Breast epithelium (tissue), 4 donors: ENCODE data around the gene ZNF516. TPM values are rescaled to one million over a fixed set of nuclear protein-coding genes. Genes with fewer than 3 reads are reported as not detected.

ENCODE experiments used
- DNase-seq, 2 donors: peaks; one replicate each; pipeline ENCODE4 v3.0.0-alpha.2; 2019; ENCODE audit warnings: low spot score in 2 of 2
- H3K27ac ChIP-seq, 2 donors: fragments of 200-600 bp; sonication (generic) in 1 of 2; one replicate each; pipeline ENCODE4 v1.5.1; 2016 to 2019; ENCODE audit warnings: mild to moderate bottlenecking in 1 of 2
- H3K27me3 ChIP-seq, 2 donors: fragments of 200-600 bp; sonication (generic) in 1 of 2; one replicate each; pipeline versions ENCODE4 v1.5.1 to v1.6.0; 2017 to 2019; ENCODE audit warnings: control low read depth in 1 of 2, mild to moderate bottlenecking in 1 of 2
- H3K36me3 ChIP-seq: fragments of 200-600 bp; one replicate; pipeline ENCODE4 v1.5.1; 2019
- H3K4me1 ChIP-seq, 2 donors: fragments of 200-600 bp; sonication (generic); one replicate each; pipeline ENCODE4 v1.5.1; 2016 to 2019; ENCODE audit warnings: control low read depth in 1 of 2
- H3K4me3 ChIP-seq, 3 donors: fragments of 200-600 bp; sonication (generic); 1 replicate in 2 of 3; 2 replicates in 1 of 3; pipeline ENCODE4 v1.5.1; 2016 to 2019; ENCODE audit warnings: mild to moderate bottlenecking in 3 of 3, moderate library complexity in 2 of 3
- H3K9me3 ChIP-seq, 2 donors: fragments of 200-600 bp; sonication (generic) in 1 of 2; one replicate each; pipeline ENCODE4 v1.5.1; 2016 to 2019; ENCODE audit warnings: control low read depth in 1 of 2
- CTCF ChIP-seq, 3 donors: fragments of 450-650 bp; IDR thresholded peaks; one replicate each; pipeline ENCODE4 v1.5.1; 2016 to 2017; ENCODE audit warnings: antibody characterized with exemption in 3 of 3, mild to moderate bottlenecking in 3 of 3, moderate library complexity in 3 of 3
- POLR2A ChIP-seq: fragments of 450-650 bp; IDR thresholded peaks from one replicate; pipeline ENCODE4 v1.6.1; 2016; ENCODE audit warnings: antibody characterized with exemption, mild to moderate bottlenecking, moderate library complexity
- POLR2AphosphoS5 ChIP-seq, 3 donors: sonication (generic); formaldehyde crosslinking; IDR thresholded peaks; one replicate each; pipeline ENCODE4 v1.6.1; 2017; ENCODE audit warnings: antibody characterized with exemption in 3 of 3
- intact Hi-C: fragments of 100-400 bp; cut with DNase I; formaldehyde crosslinking; loops from one replicate; pipeline ENCODE4 v1.15.1; 2023; ENCODE audit warnings: low total_unique reads
- total RNA-seq, 3 donors: library from RNA; depleted of rRNA; stranded (reverse); fragments of >200 nt; gene quantifications; one replicate each; pipeline ENCODE4 v1.1.0, GENCODE V29; 2016

The ZNF516 gene
- total RNA-seq, 3 donors from 2014 or later = 12.0 to 33.4 (median 24.0) TPM

DNA sequence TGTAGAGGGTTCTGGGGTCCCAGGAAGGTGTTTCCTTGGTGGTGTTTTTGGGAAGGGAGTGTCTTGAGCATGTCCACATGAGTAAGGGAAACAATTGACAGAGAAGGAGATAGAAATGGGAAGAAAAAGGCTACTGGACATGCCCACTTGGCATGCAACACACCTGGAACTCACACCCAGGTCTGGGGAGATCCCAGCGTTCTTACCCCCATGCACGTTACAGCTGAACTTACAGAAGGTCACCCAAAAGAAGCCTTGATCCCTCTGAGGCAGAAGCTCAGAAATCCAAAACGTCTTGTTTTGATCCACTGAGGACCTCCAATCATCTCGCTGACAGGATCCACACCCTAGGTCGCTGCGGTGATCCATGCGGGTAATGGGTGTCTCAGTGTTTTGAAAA is 142.0 kb downstream of the ZNF516 start:
- Histone ChIP-seq H3K4me1 (no peaks in the 10 kb centered on the region), H3K27me3 (no peaks in the 10 kb centered on the region), H3K4me3 (no peak overlapping the region), H3K36me3 (no peaks in the 10 kb centered on the region), H3K9me3 (no peaks in the 10 kb centered on the region), H3K27ac (no peak overlapping the region)
- TF ChIP-seq CTCF (IDR thresholded peaks at IDR 0.05) (no peak), POLR2AphosphoS5 (IDR thresholded peaks at IDR 0.05) (no peak), POLR2A (no peak)
- no peak for DNase-seq
- intact Hi-C loops = no loop called here

DNA sequence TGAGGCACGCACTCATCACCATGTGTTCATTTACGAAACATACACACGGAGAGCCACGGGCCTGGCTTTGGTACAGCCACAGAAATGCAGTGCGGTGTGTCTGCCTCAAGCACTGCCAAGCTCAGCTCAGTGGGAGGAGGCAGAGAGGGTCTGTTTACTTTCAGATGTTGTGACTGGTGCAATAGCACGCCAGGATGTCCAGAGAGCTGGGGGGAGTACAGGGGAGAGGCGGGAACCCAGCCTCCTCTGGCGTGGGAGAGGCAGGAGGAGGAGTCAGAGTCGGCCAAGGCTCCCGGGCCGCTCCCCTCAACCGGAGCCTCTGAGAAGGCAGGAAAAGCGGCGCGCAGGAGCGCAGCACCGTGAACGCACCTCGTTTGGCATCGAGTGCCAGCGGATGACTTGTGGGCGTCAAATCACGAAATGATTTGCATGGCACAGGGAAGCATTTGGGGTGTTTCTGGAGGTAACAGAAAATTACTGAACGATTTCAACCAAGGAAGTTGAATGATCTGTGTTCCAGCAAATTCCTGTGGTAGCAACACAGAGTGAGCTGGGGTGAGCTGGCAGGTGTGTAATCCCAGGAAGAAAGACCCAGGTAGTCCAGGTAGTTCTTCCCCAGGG is 143.0 kb downstream of the ZNF516 start:
- TF ChIP-seq POLR2A (no peak), POLR2AphosphoS5 (IDR thresholded peaks at IDR 0.05) (peak; percentile 40 to 83 (median 63)), CTCF (IDR thresholded peaks at IDR 0.05) (no peak)
- peak overlapping the region in 2 of 3 donors; percentile 22 to 58 for H3K4me3 ChIP-seq
- no peaks in the 10 kb centered on the region for H3K9me3 ChIP-seq
- H3K4me1 ChIP-seq = no peaks in the 10 kb centered on the region
- peak in 1 of 2 donors; percentile 57 for DNase-seq
- no peaks in the 10 kb centered on the region for H3K36me3 ChIP-seq
- H3K27me3 ChIP-seq = no peaks in the 10 kb centered on the region
- intact Hi-C loops = no loop called here
- H3K27ac ChIP-seq = no peak overlapping the region

- no peaks in the 10 kb centered on the region for H3K36me3 ChIP-seq
- TF ChIP-seq POLR2A (no peak), POLR2AphosphoS5 (IDR thresholded peaks at IDR 0.05) (no peak), CTCF (IDR thresholded peaks at IDR 0.05) (no peak)
- DNase-seq = no peak
- no peaks in the 10 kb centered on the region for H3K9me3 ChIP-seq
- intact Hi-C loops = no loop called here
- no peak overlapping the region for H3K27ac ChIP-seq
- no peaks in the 10 kb centered on the region for H3K27me3 ChIP-seq
- H3K4me3 ChIP-seq = no peak overlapping the region
- H3K4me1 ChIP-seq = no peaks in the 10 kb centered on the region
These were observed 144.7 kb downstream of the ZNF516 start for GRCh38 chr18:76350134-76351025.

- peak in 1 of 2 donors; percentile 52 for DNase-seq
These were observed 145.9 kb downstream of the ZNF516 start for GRCh38 chr18:76349067-76349715.

More at GRCh38 chr18:76349067-76349715, 145.9 kb downstream of the ZNF516 start:
- TF ChIP-seq POLR2AphosphoS5 (IDR thresholded peaks at IDR 0.05) = peak in 1 of 3 donors; percentile 24
- TF ChIP-seq CTCF (IDR thresholded peaks at IDR 0.05) = peak; percentile 71 to 90 (median 83)
- TF ChIP-seq POLR2A = no peak
- H3K9me3 ChIP-seq = no peaks in the 10 kb centered on the region
- intact Hi-C loops = no loop called here
- H3K4me3 ChIP-seq = peak overlapping the region in 2 of 3 donors; percentile 40 to 62
- no peaks in the 10 kb centered on the region for H3K27me3 ChIP-seq
- no peak overlapping the region for H3K27ac ChIP-seq
- H3K36me3 ChIP-seq = no peaks in the 10 kb centered on the region
- no peaks in the 10 kb centered on the region for H3K4me1 ChIP-seq
